CD14-positive monocyte (primary cell): ENCODE data around the gene SYCP2L. TPM values are rescaled to one million over a fixed set of nuclear protein-coding genes. Genes with fewer than 3 reads are reported as not detected.

Experiments
- DNase-seq, 3 donors: peaks; one replicate each; pipeline ENCODE4 v3.0.0-alpha.2; 2011 to 2022
- H2AFZ ChIP-seq: 2 replicates; pipeline ENCODE4 v1.6.0; 2012; ENCODE audit warnings: mild to moderate bottlenecking, low read depth, low read length, inconsistent platforms; ENCODE audit not compliant: insufficient read depth, poor library complexity, severe bottlenecking
- H3K27ac ChIP-seq, 2 donors: 1 replicate in 1 of 2; 2 replicates in 1 of 2; pipeline ENCODE4 v1.5.1; 2012 to 2013; ENCODE audit warnings: low read length in 2 of 2, control low read depth in 1 of 2, inconsistent platforms in 1 of 2, low read depth in 1 of 2, mild to moderate bottlenecking in 1 of 2
- H3K27me3 ChIP-seq, 2 donors: one replicate each; pipeline versions ENCODE4 v1.6.0 to v1.6.1; 2011 to 2013; ENCODE audit warnings: low read length in 2 of 2; ENCODE audit not compliant: control insufficient read depth in 2 of 2, insufficient read depth in 2 of 2
- H3K36me3 ChIP-seq, 2 donors: replicated peaks in 1 of 2; 1 replicate in 1 of 2; 2 replicates in 1 of 2; pipeline versions ENCODE4 v1.5.1 to v1.6.1; 2012 to 2013; ENCODE audit warnings: low read length in 2 of 2, control low read depth in 1 of 2, inconsistent platforms in 1 of 2, mild to moderate bottlenecking in 1 of 2; ENCODE audit not compliant: insufficient read depth in 2 of 2, control insufficient read depth in 1 of 2
- H3K4me1 ChIP-seq, 2 donors: 1 replicate in 1 of 2; 2 replicates in 1 of 2; pipeline versions ENCODE4 v1.5.1 to v1.6.1; 2012 to 2013; ENCODE audit warnings: low read length in 2 of 2, control low read depth in 1 of 2, inconsistent platforms in 1 of 2, mild to moderate bottlenecking in 1 of 2, moderate library complexity in 1 of 2; ENCODE audit not compliant: insufficient read depth in 2 of 2, control insufficient read depth in 1 of 2
- H3K4me2 ChIP-seq: replicated peaks from 2 replicates; pipeline ENCODE3; 2012; ENCODE audit warnings: low read length, moderate library complexity, mild to moderate bottlenecking; ENCODE audit not compliant: poor library complexity, severe bottlenecking; ENCODE audit errors: extremely low read depth
- H3K4me3 ChIP-seq, 3 experiments: fragments of 200-600 bp in 1 of 3; sonication (generic) in 1 of 3; replicated peaks in 1 of 3; 1 replicate in 2 of 3; 2 replicates in 1 of 3; pipeline ENCODE4 v1.5.1; 2011 to 2013; ENCODE audit warnings: low read length in 3 of 3, mild to moderate bottlenecking in 3 of 3, control low read depth in 2 of 3, low read depth in 2 of 3, inconsistent platforms in 1 of 3, moderate library complexity in 1 of 3
- H3K79me2 ChIP-seq: 2 replicates; pipeline ENCODE4 v1.6.0; 2012; ENCODE audit warnings: mild to moderate bottlenecking, control low read depth, inconsistent platforms, low read length, moderate library complexity; ENCODE audit not compliant: insufficient read depth
- H3K9ac ChIP-seq: 2 replicates; pipeline ENCODE4 v1.6.0; 2017; ENCODE audit warnings: low read length, mild to moderate bottlenecking; ENCODE audit not compliant: insufficient read depth, poor library complexity, severe bottlenecking
- H3K9me3 ChIP-seq, 2 donors: replicated peaks in 1 of 2; 1 replicate in 1 of 2; 2 replicates in 1 of 2; pipeline versions ENCODE4 v1.5.1 to v1.6.1; 2012 to 2013; ENCODE audit warnings: low read length in 2 of 2, control low read depth in 1 of 2; ENCODE audit not compliant: control insufficient read depth in 1 of 2, insufficient read depth in 1 of 2
- H4K20me1 ChIP-seq: 2 replicates; pipeline ENCODE4 v1.6.0; 2012; ENCODE audit warnings: mild to moderate bottlenecking, low read length, control low read depth, moderate library complexity; ENCODE audit not compliant: insufficient read depth
- H3K27ac Mint-ChIP-seq, 7 donors: one replicate each; pipeline ENCODE4 v1.8.0; 2020; ENCODE audit warnings: mild to moderate bottlenecking in 7 of 7, mixed read lengths in 7 of 7, moderate library complexity in 6 of 7, inconsistent platforms in 2 of 7
- H3K27me3 Mint-ChIP-seq, 3 donors: one replicate each; pipeline ENCODE4 v1.8.0; 2021 to 2022; ENCODE audit warnings: low read depth in 3 of 3, mild to moderate bottlenecking in 3 of 3, mixed read lengths in 3 of 3, moderate library complexity in 3 of 3, inconsistent platforms in 1 of 3
- H3K36me3 Mint-ChIP-seq, 2 donors: one replicate each; pipeline ENCODE4 v1.8.0; 2020; ENCODE audit warnings: mixed read lengths in 2 of 2, inconsistent platforms in 1 of 2, mild to moderate bottlenecking in 1 of 2
- H3K4me1 Mint-ChIP-seq: one replicate; pipeline ENCODE4 v1.8.0; 2020; ENCODE audit warnings: mild to moderate bottlenecking, mixed read lengths
- H3K4me3 Mint-ChIP-seq, 2 donors: one replicate each; pipeline ENCODE4 v1.8.0; 2020; ENCODE audit warnings: mild to moderate bottlenecking in 2 of 2, mixed read lengths in 2 of 2, moderate library complexity in 1 of 2
- H3K9me3 Mint-ChIP-seq, 7 donors: one replicate each; pipeline ENCODE4 v1.8.0; 2020 to 2022; ENCODE audit warnings: mixed read lengths in 7 of 7, mild to moderate bottlenecking in 6 of 7, moderate library complexity in 6 of 7, inconsistent platforms in 2 of 7
- CTCF ChIP-seq: fragments of 200-600 bp; IDR thresholded peaks from one replicate; pipeline ENCODE4 v1.8.0; 2022; ENCODE audit warnings: antibody characterized with exemption, mild to moderate bottlenecking
- WGBS: methylation state at CpG from one replicate; pipeline ENCODE4 v1.1.5; 2013; ENCODE audit warnings: missing lambda C conversion rate; ENCODE audit not compliant: insufficient coverage; 5-methylcytosine and 5-hydroxymethylcytosine counted together
- intact Hi-C, 2 donors: fragments of 100-400 bp; cut with micrococcal nuclease; formaldehyde crosslinking; loops; one replicate each; pipeline versions ENCODE4 v1.15.0 to v1.15.1; 2023
- polyA plus RNA-seq, 3 donors: library from polyadenylated mRNA; depleted of rRNA in 1 of 3; unstranded in 2 of 3; stranded (reverse) in 1 of 3; fragments of 300-500 nt in 2 of 3; fragments of >200 nt in 1 of 3; fragmentation: Illumina TruSeq in 2 of 3; gene quantifications; 1 replicate in 2 of 3; 2 replicates in 1 of 3; pipeline ENCODE4 v1.2.3, GENCODE V29; 2012 to 2021

The SYCP2L gene
- polyA plus RNA-seq, 3 donors, result 0.08 TPM; not detected in 2

GRCh38 chr6:10901770-10902169, 14.9 kb downstream of the SYCP2L start:
- peak; percentile 59 to 84 (median 74) for DNase-seq
- no peaks in the 10 kb centered on the region for H4K20me1 ChIP-seq
- H3K4me2 ChIP-seq, result peak overlapping the region; percentile 69
- no peaks in the 10 kb centered on the region for H3K36me3 ChIP-seq
- peak overlapping the region; percentile 87 to 94 (median 92) for H3K27ac Mint-ChIP-seq
- H3K4me1 Mint-ChIP-seq, result peaks cover 16% of the 10 kb centered on the region
- H3K9me3 Mint-ChIP-seq, result peaks cover 2 to 6% (median 4%) of the 10 kb centered on the region in 7 donors
- H3K4me1 ChIP-seq, result peaks cover 12 to 16% of the 10 kb centered on the region in 2 donors
- intact Hi-C loops, result loop anchor here in 1 of 2 donors (10.0 kb wide), 1 partner anchor 1203 kb away; no protein-coding TSS in a partner anchor
- no peaks in the 10 kb centered on the region for H3K36me3 Mint-ChIP-seq
- no peaks in the 10 kb centered on the region for H3K27me3 ChIP-seq
- peak overlapping the region; percentile 37 to 79 (median 75) for H3K4me3 ChIP-seq
- peaks cover 0 to 6% (median 0%) of the 10 kb centered on the region in 3 donors for H3K27me3 Mint-ChIP-seq
- H3K27ac ChIP-seq, result peak overlapping the region; percentile 33 to 87
- no CpG with 5 or more reads among the region's 4 CpGs for WGBS
- no peaks in the 10 kb centered on the region for H3K79me2 ChIP-seq
- H3K4me3 Mint-ChIP-seq, result peak overlapping the region; percentile 78 to 88
- peak overlapping the region; percentile 81 for H2AFZ ChIP-seq
- no peaks in the 10 kb centered on the region for H3K9me3 ChIP-seq
- H3K9ac ChIP-seq, result peak overlapping the region; percentile 38
- TF ChIP-seq CTCF, result no peak

- TF ChIP-seq CTCF, result no peak
- Histone ChIP-seq H2AFZ (no peak overlapping the region), H3K27me3 (no peaks in the 10 kb centered on the region), H3K36me3 (no peaks in the 10 kb centered on the region), H3K4me3 (no peak overlapping the region), H3K27ac (no peak overlapping the region), H3K9ac (no peak overlapping the region), H3K4me1 (peaks cover 12 to 16% of the 10 kb centered on the region in 2 donors), H4K20me1 (no peaks in the 10 kb centered on the region), H3K4me2 (no peak overlapping the region), H3K9me3 (no peaks in the 10 kb centered on the region), H3K79me2 (no peaks in the 10 kb centered on the region)
- intact Hi-C loops, result loop anchor here in 1 of 2 donors (10.0 kb wide), 1 partner anchor 1201 kb away; no protein-coding TSS in a partner anchor
- Mint-ChIP-seq H3K4me1 (peaks cover 16% of the 10 kb centered on the region), H3K9me3 (peaks cover 3 to 6% (median 4%) of the 10 kb centered on the region in 7 donors), H3K27ac (no peak overlapping the region), H3K36me3 (no peaks in the 10 kb centered on the region), H3K4me3 (no peak overlapping the region), H3K27me3 (peaks cover 0 to 14% (median under 1%) of the 10 kb centered on the region in 3 donors)
- WGBS, result 100% methylated on average over 3 of the region's 7 CpGs
- DNase-seq, result no peak
Observed at GRCh38 chr6:10904015-10904414, 17.2 kb downstream of the SYCP2L start.
